Endothelial cell (in vitro differentiated cells): ENCODE data around the gene TPP1. TPM values are rescaled to one million over a fixed set of nuclear protein-coding genes. Genes with fewer than 3 reads are reported as not detected.

Experiments
- DNase-seq: peaks from one replicate; pipeline ENCODE4 v3.0.0; 2021; ENCODE audit warnings: low spot score
- H3K27ac Mint-ChIP-seq: one replicate; pipeline ENCODE4 v1.8.0; 2021; ENCODE audit warnings: mixed read lengths, inconsistent platforms; ENCODE audit not compliant: unreplicated experiment
- H3K27me3 Mint-ChIP-seq: one replicate; pipeline ENCODE4 v1.8.0; 2021; ENCODE audit warnings: mild to moderate bottlenecking, moderate library complexity, mixed read lengths, inconsistent platforms; ENCODE audit not compliant: unreplicated experiment
- H3K36me3 Mint-ChIP-seq: one replicate; pipeline ENCODE4 v1.8.0; 2021; ENCODE audit warnings: mild to moderate bottlenecking, low read depth, mixed read lengths, inconsistent platforms; ENCODE audit not compliant: unreplicated experiment
- H3K4me1 Mint-ChIP-seq: one replicate; pipeline ENCODE4 v1.8.0; 2021; ENCODE audit warnings: mild to moderate bottlenecking, mixed read lengths, inconsistent platforms; ENCODE audit not compliant: unreplicated experiment
- H3K4me3 Mint-ChIP-seq: one replicate; pipeline ENCODE4 v1.8.0; 2021; ENCODE audit warnings: mild to moderate bottlenecking, mixed read lengths, inconsistent platforms; ENCODE audit not compliant: unreplicated experiment
- H3K9me3 Mint-ChIP-seq: one replicate; pipeline ENCODE4 v1.8.0; 2021; ENCODE audit warnings: mixed read lengths, inconsistent platforms; ENCODE audit not compliant: unreplicated experiment
- total RNA-seq: library from RNA; stranded (reverse); fragmentation: NEBNext Ultra II Directional; extraction: Animal tissue kit (Norgen Biotek cat#: 25700); gene quantifications from one replicate; pipeline ENCODE4 v1.2.1, GENCODE V29; 2021; ENCODE audit not compliant: unreplicated experiment
- TF ChIP-seq, protein P1 (sequence below): fragments of 200-600 bp; sonication (generic); IDR thresholded peaks from one replicate; pipeline ENCODE4 v1.5.0; 2021; ENCODE audit warnings: antibody characterized with exemption; ENCODE audit not compliant: unreplicated experiment

TPP1 gene
- total RNA-seq, 1 donor from 2014 or later, result 52.9 TPM

DNA sequence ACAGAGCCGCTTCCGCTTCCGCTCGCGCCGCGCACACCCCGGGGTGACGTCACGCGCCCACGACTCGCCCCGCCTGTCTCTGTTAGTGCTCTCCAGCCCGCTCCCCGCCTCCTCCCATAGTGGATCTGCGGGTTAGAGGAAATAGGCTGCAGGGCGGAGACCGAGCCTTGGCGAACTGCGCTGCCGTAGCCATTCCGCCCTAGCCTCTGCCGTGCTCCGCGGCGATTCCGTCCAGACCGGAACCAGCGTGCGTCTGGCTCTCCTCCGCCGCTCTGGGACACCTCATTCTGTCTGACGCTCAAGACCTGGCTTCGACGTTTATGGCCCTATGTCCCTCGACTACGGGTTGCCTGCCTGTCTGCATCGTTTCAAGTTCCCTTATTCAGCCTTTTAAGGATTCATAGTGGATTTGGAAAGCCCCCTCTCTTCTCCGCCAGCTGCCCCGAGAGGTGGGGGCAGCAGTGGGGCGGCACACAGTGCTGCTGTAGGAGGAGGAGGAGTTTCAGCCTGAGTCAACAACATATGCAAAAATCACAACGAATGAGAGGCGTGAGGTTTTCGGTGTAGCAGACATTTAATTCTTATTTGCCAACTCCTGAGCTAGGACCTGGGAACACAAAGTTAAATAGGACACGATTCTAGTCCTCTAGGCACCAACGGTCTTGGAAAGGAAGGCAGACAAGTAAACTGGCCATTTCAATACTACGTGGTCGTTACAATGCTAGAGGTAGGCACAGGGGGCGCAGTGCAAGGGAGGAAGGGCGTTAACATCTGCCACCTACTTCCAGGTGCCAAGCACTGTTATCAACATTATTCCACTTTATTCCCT lies 6.8 kb downstream of the TPP1 start, which contains the start of gene TAF10:
Gene TAF10, minus strand, starts transcription at position 4 of the 829 bp plus-strand sequence. CDS start 27 bp downstream, outside the sequence.
- Mint-ChIP-seq H3K27ac (peak within 1 kb of the TSS; percentile 96), H3K9me3 (no peaks in the 10 kb centered on the region), H3K4me1 (peaks cover 24% of the 10 kb centered on the region), H3K27me3 (peaks cover 9% of the 10 kb centered on the region), H3K4me3 (peak within 1 kb of the TSS; percentile 90), H3K36me3 (peaks cover 49% of the 10 kb centered on the region)
- DNase-seq, result peak; percentile 94
- TF ChIP-seq, protein P1, sequence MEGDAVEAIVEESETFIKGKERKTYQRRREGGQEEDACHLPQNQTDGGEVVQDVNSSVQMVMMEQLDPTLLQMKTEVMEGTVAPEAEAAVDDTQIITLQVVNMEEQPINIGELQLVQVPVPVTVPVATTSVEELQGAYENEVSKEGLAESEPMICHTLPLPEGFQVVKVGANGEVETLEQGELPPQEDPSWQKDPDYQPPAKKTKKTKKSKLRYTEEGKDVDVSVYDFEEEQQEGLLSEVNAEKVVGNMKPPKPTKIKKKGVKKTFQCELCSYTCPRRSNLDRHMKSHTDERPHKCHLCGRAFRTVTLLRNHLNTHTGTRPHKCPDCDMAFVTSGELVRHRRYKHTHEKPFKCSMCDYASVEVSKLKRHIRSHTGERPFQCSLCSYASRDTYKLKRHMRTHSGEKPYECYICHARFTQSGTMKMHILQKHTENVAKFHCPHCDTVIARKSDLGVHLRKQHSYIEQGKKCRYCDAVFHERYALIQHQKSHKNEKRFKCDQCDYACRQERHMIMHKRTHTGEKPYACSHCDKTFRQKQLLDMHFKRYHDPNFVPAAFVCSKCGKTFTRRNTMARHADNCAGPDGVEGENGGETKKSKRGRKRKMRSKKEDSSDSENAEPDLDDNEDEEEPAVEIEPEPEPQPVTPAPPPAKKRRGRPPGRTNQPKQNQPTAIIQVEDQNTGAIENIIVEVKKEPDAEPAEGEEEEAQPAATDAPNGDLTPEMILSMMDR, result peak; percentile 43

DNA sequence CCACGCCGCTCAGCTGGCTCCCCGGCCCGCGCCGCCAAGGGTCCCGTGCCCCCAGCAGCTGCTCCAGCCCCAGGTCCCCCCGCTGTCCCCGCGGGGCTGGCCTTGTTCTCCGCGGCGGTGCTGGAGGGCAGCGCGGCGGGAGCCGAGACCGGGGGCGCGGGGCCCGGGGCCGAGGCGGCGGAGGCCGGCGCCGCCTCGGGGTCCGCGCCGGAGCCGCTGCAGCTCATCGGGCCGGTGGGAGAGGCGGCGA lies 7.3 kb downstream of the TPP1 start:
- Mint-ChIP-seq H3K36me3 (peaks cover 52% of the 10 kb centered on the region), H3K4me3 (peak overlapping the region; percentile 90), H3K27me3 (peaks cover 7% of the 10 kb centered on the region), H3K27ac (no peak overlapping the region), H3K4me1 (peaks cover 28% of the 10 kb centered on the region), H3K9me3 (no peaks in the 10 kb centered on the region)
- no peak for DNase-seq
- TF ChIP-seq, protein P1, result no peak

- Mint-ChIP-seq H3K27me3 (peaks cover 7% of the 10 kb centered on the region), H3K4me1 (peaks cover 33% of the 10 kb centered on the region), H3K4me3 (peak overlapping the region; percentile 90), H3K36me3 (peaks cover 56% of the 10 kb centered on the region), H3K9me3 (no peaks in the 10 kb centered on the region), H3K27ac (peak overlapping the region; percentile 96)
- TF ChIP-seq, protein P1, result no peak
- no peak for DNase-seq
Measured at GRCh38 chr11:6611092-6611962, 7.9 kb downstream of the TPP1 start.

- H3K36me3 Mint-ChIP-seq, result peaks cover 53% of the 10 kb centered on the region
- no peak for DNase-seq
- TF ChIP-seq, protein P1, result no peak
- H3K27me3 Mint-ChIP-seq, result peaks cover 8% of the 10 kb centered on the region
- peak overlapping the region; percentile 90 for H3K4me3 Mint-ChIP-seq
- no peaks in the 10 kb centered on the region for H3K9me3 Mint-ChIP-seq
- H3K27ac Mint-ChIP-seq, result peak overlapping the region; percentile 96
- H3K4me1 Mint-ChIP-seq, result peaks cover 39% of the 10 kb centered on the region
Measured at GRCh38 chr11:6610591-6610990, 8.6 kb downstream of the TPP1 start.
